ENCODE results near the gene AMT.

AMT gene

DNA sequence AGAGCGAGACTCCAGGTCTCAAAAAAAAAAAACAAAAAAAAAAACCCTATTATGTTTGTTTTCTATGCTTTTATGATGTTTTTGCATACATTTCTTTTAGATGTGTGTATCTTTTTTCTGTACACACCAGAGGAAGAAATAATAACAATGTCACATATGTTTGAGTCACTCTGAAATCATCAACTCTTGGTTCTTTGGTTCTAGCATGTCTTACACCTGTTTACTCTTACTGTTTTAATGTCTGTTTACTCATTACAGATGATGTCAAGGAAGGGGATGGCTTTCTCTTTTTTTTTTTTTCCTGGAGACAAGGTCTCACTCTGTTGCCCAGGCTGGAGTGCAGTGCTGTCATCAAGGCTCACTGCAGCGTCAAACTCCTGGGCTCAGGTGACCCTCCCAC, 34.6 kb downstream of the AMT start:
- FAIRE-seq = no peak

DNA sequence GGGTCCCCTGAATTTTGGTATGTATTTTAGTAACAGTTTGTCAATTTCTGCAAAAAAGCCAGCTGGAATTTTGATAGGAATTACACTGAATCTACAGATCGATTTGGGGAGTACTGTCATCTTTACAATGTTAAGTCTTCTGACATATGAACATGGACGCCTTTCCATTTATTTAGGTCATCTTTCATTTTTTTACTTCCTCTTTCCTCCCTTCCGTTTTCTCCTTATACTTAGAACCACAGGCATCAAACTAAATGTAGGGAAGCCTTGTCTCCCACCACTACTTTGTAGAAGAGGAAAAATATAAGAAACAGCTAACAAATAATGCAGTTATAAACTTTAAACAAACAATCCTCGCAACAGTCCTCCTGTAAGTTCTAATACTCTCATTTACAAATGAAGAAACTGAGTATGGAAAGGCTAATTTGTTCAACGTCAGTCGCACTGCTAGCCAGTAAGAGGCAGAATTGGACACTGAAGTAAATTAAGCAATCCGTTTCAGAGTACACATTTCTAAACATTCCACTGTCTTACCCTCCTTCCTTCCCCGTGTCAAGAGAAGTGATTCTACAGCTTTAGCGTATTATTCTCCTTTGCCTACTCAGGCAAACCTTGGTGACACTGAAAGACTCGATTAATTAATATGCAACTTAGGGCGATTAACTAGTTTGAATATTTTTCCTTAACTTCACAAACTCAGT, 36.1 kb downstream of the AMT start:
- no peak for FAIRE-seq

DNA sequence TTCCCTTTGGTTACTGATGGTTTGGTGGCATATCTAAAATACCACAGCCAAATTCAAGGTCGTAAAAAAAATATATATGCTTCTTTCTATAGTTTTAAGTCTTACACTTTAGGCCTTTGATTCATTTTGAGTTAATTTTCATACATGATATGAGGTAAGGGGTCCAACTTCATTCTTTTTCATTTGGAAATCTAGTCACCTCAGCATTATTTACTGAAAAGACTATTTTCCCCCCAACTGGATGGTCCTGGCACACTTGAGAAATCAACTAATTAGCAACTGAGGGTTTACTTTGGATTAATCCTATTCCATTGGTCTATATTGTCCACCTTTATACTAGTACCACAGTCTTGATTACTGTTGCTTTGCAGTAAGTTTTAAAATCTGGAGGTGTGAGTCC, 36.7 kb downstream of the AMT start:
- FAIRE-seq = no peak

DNA sequence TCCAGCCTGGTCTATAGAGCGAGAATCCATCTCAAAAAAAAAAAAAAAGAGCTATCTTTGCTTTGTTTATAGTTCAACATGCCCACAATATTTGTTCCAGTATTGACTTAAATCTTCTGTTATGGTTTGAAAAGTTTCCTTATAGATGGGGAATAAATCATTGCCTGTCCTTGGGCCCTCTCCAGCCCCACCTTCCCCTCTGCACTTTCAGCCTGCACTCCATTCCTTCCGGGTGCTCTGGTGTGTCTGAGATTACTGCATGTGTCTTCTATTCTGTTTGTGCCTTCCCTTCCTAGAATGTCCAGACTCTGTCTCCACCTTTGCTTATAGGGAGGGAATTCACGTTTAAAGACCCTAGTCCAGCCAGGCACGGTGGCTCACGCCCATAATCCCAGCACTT, 38.9 kb downstream of the AMT start:
- no peak for FAIRE-seq

DNA sequence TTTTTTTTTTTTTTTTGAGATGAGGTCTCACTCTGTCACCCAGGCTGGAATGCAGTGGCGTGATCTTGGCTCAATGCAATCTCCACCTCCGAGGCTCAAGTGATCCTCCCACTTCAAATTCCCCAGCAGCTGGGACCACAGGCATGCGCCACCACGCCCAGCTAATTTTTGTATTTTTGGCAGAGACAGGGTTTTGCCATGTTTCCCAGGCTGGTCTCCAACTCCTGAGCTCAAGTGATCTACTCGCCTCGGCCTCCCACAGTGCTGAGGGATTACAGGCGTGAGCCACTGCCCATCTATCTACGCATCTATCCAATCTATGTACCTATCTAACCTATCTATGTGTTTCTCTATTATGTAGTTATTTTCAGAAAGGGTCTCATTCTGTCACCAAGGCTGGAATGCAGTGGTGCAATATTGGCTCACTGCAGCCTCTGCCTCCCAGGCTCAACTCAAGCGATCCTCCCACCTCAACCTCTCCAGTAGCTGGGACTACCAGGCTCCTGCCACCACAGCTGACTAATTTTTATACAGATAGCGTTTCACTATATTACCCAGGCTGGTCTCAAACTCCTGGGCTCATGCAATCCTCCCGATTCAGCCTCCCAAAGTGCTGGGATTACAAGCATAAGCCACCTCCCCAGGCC, 43.9 kb downstream of the AMT start:
- no peak for FAIRE-seq

DNA sequence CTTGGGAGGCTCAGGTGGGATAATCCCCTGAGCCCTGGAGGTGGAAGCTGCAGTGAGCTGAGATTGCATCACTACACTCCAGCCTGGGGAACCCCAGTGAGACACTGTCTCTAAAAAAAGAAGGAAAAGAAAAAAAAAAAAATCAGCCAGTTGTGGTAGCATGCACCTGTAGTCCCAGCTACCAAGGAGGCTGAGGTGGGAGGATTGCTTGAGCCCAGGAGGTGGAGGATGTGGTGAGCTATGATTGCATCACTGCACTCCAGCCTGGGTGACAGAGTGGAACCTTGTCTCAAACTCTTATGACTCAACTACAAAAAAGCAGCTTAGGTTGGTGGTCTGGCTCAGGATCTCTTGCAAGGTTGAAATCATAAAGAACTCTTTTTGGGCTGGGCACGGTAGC, 44.8 kb downstream of the AMT start:
- no peak for FAIRE-seq

DNA sequence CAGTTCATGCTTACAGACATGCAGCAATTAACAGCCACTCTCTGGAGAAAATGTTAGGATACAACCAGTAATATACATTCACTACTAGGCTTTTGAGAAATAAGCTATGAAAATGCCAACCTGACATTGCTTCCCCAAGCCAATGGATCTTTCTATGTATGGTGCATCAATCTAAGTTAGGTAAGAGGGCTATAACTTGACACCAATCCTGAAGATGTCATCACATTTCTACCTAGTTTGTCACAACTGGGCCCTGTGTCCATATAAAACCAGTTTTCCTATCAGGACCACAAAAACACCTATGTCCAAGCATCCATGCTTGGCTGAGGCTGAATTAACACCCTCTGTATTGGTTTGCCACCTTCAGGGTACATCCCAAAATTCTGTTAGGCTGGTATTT, 50.3 kb downstream of the AMT start:
- no peak for FAIRE-seq

DNA sequence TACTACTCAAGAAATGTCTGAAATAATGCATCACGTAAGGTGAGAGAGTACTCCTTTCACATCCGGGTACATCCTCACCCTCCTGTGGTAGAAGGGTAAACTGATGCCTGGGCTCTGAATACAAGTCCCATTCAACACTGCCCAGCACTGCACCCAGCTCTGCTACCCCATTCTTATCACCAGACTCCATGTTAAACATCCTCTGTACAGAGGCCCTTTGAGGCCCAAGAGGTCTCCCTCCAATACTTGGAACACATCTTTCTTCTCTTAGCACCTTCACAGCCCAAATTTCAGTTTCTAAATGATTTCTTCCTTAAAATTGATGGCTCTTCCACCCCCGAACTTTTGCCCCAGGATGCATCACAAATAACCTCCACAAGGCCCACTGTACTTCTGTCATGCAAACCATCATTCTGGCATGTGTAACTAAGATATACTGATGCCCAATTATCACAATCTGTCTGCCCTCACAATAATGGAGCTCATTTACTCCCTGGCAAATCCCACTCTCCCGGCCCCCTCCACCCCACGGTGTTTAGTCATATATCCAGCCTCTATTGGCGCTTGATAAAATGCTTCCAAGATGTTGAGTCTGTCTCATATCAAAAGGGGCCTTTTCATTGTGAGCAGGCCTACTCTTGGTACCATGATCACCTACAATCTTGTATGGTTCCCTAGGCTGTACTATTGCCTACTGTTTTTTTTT, 51.5 kb downstream of the AMT start:
- no peak for FAIRE-seq

Data from G401.6 (cell line).